T-helper 2 cell treated with Interferon-gamma antibody and Interleukin-4, amounts not matched to agents 5 μg/mL and 100 μg/mL, for 36 hours (primary cell): Measurements from ENCODE around the gene HEATR5B.
"Not testable (repeated sequence)": the region's sequence is repeated elsewhere in the genome, so short reads cannot be mapped to it uniquely, and the experiment has no call there.

Experiments used
- DNase-seq: peaks from one replicate; pipeline ENCODE4 v3.0.0; 2021; ENCODE audit warnings: low spot score
- H3K27ac Mint-ChIP-seq: one replicate; pipeline ENCODE4 v1.8.0; 2021; ENCODE audit warnings: mild to moderate bottlenecking, mixed read lengths
- H3K27me3 Mint-ChIP-seq: one replicate; pipeline ENCODE4 v1.8.0; 2021; ENCODE audit warnings: low read depth, mixed read lengths
- H3K36me3 Mint-ChIP-seq: one replicate; pipeline ENCODE4 v1.8.0; 2021; ENCODE audit warnings: low read depth, mixed read lengths
- H3K4me1 Mint-ChIP-seq: one replicate; pipeline ENCODE4 v1.8.0; 2021; ENCODE audit warnings: low read depth, mixed read lengths
- H3K4me3 Mint-ChIP-seq: one replicate; pipeline ENCODE4 v1.8.0; 2022; ENCODE audit warnings: mild to moderate bottlenecking, moderate library complexity, mixed read lengths
- H3K9me3 Mint-ChIP-seq: one replicate; pipeline ENCODE4 v1.8.0; 2021; ENCODE audit warnings: mixed read lengths

Gene HEATR5B

GRCh38 chr2:37039580-37039979, 44.6 kb downstream of the HEATR5B start:
- H3K4me1 Mint-ChIP-seq, result no peaks in the 10 kb centered on the region
- no peaks in the 10 kb centered on the region for H3K9me3 Mint-ChIP-seq
- no peaks in the 10 kb centered on the region for H3K27me3 Mint-ChIP-seq
- DNase-seq, result no peak
- H3K36me3 Mint-ChIP-seq, result peaks cover 25% of the 10 kb centered on the region
- H3K4me3 Mint-ChIP-seq, result no peak overlapping the region
- H3K27ac Mint-ChIP-seq, result no peak overlapping the region

- Mint-ChIP-seq H3K4me3 (no peak overlapping the region), H3K9me3 (no peaks in the 10 kb centered on the region), H3K27ac (no peak overlapping the region), H3K4me1 (no peaks in the 10 kb centered on the region), H3K27me3 (no peaks in the 10 kb centered on the region), H3K36me3 (peaks cover 23% of the 10 kb centered on the region)
- no peak for DNase-seq
Observed at GRCh38 chr2:37037771-37038170, 46.4 kb downstream of the HEATR5B start.

- no peak overlapping the region for H3K27ac Mint-ChIP-seq
- DNase-seq, result no peak
- no peaks in the 10 kb centered on the region for H3K27me3 Mint-ChIP-seq
- peaks cover 32% of the 10 kb centered on the region for H3K36me3 Mint-ChIP-seq
- H3K4me1 Mint-ChIP-seq, result no peaks in the 10 kb centered on the region
- no peak overlapping the region for H3K4me3 Mint-ChIP-seq
- H3K9me3 Mint-ChIP-seq, result no peaks in the 10 kb centered on the region
Observed at GRCh38 chr2:37029758-37030157, 54.4 kb downstream of the HEATR5B start.

- Mint-ChIP-seq H3K4me1 (no peaks in the 10 kb centered on the region), H3K4me3 (no peak overlapping the region), H3K27ac (no peak overlapping the region), H3K36me3 (peaks cover 23% of the 10 kb centered on the region), H3K27me3 (no peaks in the 10 kb centered on the region), H3K9me3 (no peaks in the 10 kb centered on the region)
- DNase-seq, result no peak
Observed at GRCh38 chr2:37026050-37026449, 58.1 kb downstream of the HEATR5B start.

- H3K27ac Mint-ChIP-seq, result no peak overlapping the region
Observed at GRCh38 chr2:37020887-37021796, 63.0 kb downstream of the HEATR5B start.

GRCh38 chr2:37020212-37020886, 63.8 kb downstream of the HEATR5B start:
- Mint-ChIP-seq H3K9me3 (no peaks in the 10 kb centered on the region), H3K27ac (no peak overlapping the region), H3K36me3 (peaks cover 29% of the 10 kb centered on the region), H3K27me3 (no peaks in the 10 kb centered on the region), H3K4me1 (no peaks in the 10 kb centered on the region), H3K4me3 (no peak overlapping the region)
- DNase-seq, result no peak

More at GRCh38 chr2:37020887-37021796, 63.0 kb downstream of the HEATR5B start:
- H3K4me1 Mint-ChIP-seq, result no peaks in the 10 kb centered on the region
- no peaks in the 10 kb centered on the region for H3K27me3 Mint-ChIP-seq
- DNase-seq, result no peak
- no peaks in the 10 kb centered on the region for H3K9me3 Mint-ChIP-seq
- H3K36me3 Mint-ChIP-seq, result peaks cover 26% of the 10 kb centered on the region
- H3K4me3 Mint-ChIP-seq, result no peak overlapping the region

- Mint-ChIP-seq H3K9me3 (no peaks in the 10 kb centered on the region), H3K4me3 (no peak overlapping the region), H3K27me3 (no peaks in the 10 kb centered on the region), H3K36me3 (peaks cover 39% of the 10 kb centered on the region), H3K27ac (no peak overlapping the region), H3K4me1 (peaks cover 8% of the 10 kb centered on the region)
- DNase-seq, result no peak
Observed at GRCh38 chr2:37013315-37013641, 70.9 kb downstream of the HEATR5B start.

GRCh38 chr2:37011130-37011529, 73.0 kb downstream of the HEATR5B start:
- Mint-ChIP-seq H3K4me3 (no peak overlapping the region), H3K9me3 (no peaks in the 10 kb centered on the region), H3K36me3 (peaks cover 39% of the 10 kb centered on the region), H3K27ac (no peak overlapping the region), H3K27me3 (no peaks in the 10 kb centered on the region), H3K4me1 (peaks cover 8% of the 10 kb centered on the region)
- DNase-seq, result no peak

- H3K4me3 Mint-ChIP-seq, result peak overlapping the region; percentile 21
Observed at GRCh38 chr2:37005118-37005868, 78.9 kb downstream of the HEATR5B start.

GRCh38 chr2:37000988-37001556, 83.1 kb downstream of the HEATR5B start:
- Mint-ChIP-seq H3K4me3 (no peak overlapping the region), H3K9me3 (no peaks in the 10 kb centered on the region), H3K27me3 (no peaks in the 10 kb centered on the region), H3K36me3 (peaks cover 47% of the 10 kb centered on the region), H3K4me1 (peaks cover 10% of the 10 kb centered on the region), H3K27ac (no peak overlapping the region)
- no peak for DNase-seq

More at GRCh38 chr2:37005118-37005868, 78.9 kb downstream of the HEATR5B start:
- peaks cover 50% of the 10 kb centered on the region for H3K36me3 Mint-ChIP-seq
- DNase-seq, result peak; percentile 34
- no peaks in the 10 kb centered on the region for H3K27me3 Mint-ChIP-seq
- no peaks in the 10 kb centered on the region for H3K9me3 Mint-ChIP-seq
- H3K27ac Mint-ChIP-seq, result peak overlapping the region; percentile 11
- H3K4me1 Mint-ChIP-seq, result peaks cover 10% of the 10 kb centered on the region

- H3K27me3 Mint-ChIP-seq, result no peaks in the 10 kb centered on the region
- no peak for DNase-seq
- H3K27ac Mint-ChIP-seq, result no peak overlapping the region
- peaks cover 48% of the 10 kb centered on the region for H3K36me3 Mint-ChIP-seq
- peaks cover 8% of the 10 kb centered on the region for H3K4me1 Mint-ChIP-seq
- H3K4me3 Mint-ChIP-seq, result no peak overlapping the region
- no peaks in the 10 kb centered on the region for H3K9me3 Mint-ChIP-seq
Observed at GRCh38 chr2:37000318-37000717, 83.9 kb downstream of the HEATR5B start.

GRCh38 chr2:36999416-36999815, 84.8 kb downstream of the HEATR5B start:
- H3K4me3 Mint-ChIP-seq, H3K9me3 Mint-ChIP-seq, DNase-seq, H3K4me1 Mint-ChIP-seq, H3K27me3 Mint-ChIP-seq, H3K27ac Mint-ChIP-seq: not testable (repeated sequence)
- peaks cover 39% of the 10 kb centered on the region for H3K36me3 Mint-ChIP-seq

GRCh38 chr2:36993841-36994620, 90.1 kb downstream of the HEATR5B start:
- Mint-ChIP-seq H3K27ac (no peak overlapping the region), H3K36me3 (peaks cover 19% of the 10 kb centered on the region), H3K27me3 (no peaks in the 10 kb centered on the region), H3K4me1 (no peaks in the 10 kb centered on the region), H3K9me3 (no peaks in the 10 kb centered on the region), H3K4me3 (no peak overlapping the region)
- no peak for DNase-seq
